IMR-90 (cell line): ENCODE measurements around the gene BACE1.

ENCODE experiments used
- BHLHE40 ChIP-seq: fragments of 150-350 bp; IDR thresholded peaks from 2 replicates; pipeline ENCODE4 v1.6.1; 2016; ENCODE audit warnings: mild to moderate bottlenecking, low read depth, low read length
- CEBPB ChIP-seq: IDR thresholded peaks from 2 replicates; pipeline ENCODE4 v1.6.1; 2012; ENCODE audit warnings: low read depth, low read length, improper control_type of control experiment
- FOS ChIP-seq: fragments of 150-350 bp; IDR thresholded peaks from 2 replicates; pipeline ENCODE4 v1.6.1; 2016; ENCODE audit warnings: low read depth, low read length
- MAFK ChIP-seq: IDR thresholded peaks from 2 replicates; pipeline ENCODE4 v1.6.1; 2012; ENCODE audit warnings: low read depth, low read length, improper control_type of control experiment
- MAZ ChIP-seq: IDR thresholded peaks from 2 replicates; pipeline ENCODE4 v1.6.1; 2012; ENCODE audit warnings: low read depth, mild to moderate bottlenecking, low read length, improper control_type of control experiment, moderate library complexity, borderline replicate concordance
- MXI1 ChIP-seq: IDR thresholded peaks from 2 replicates; pipeline ENCODE4 v1.6.1; 2012; ENCODE audit warnings: low read depth, mild to moderate bottlenecking, low read length, moderate library complexity, borderline replicate concordance
- POLR2A ChIP-seq: IDR thresholded peaks from 2 replicates; pipeline ENCODE4 v1.6.1; 2012; ENCODE audit warnings: mild to moderate bottlenecking, low read depth, low read length
- RAD21 ChIP-seq: IDR thresholded peaks from 2 replicates; pipeline ENCODE4 v1.6.1; 2012; ENCODE audit warnings: low read length, improper control_type of control experiment
- RCOR1 ChIP-seq: IDR thresholded peaks from 2 replicates; pipeline ENCODE4 v1.6.1; 2012; ENCODE audit warnings: mild to moderate bottlenecking, low read length, improper control_type of control experiment; ENCODE audit not compliant: insufficient replicate concordance
- RFX5 ChIP-seq: IDR thresholded peaks from 2 replicates; pipeline ENCODE4 v1.8.0; 2012; ENCODE audit warnings: low read depth, mild to moderate bottlenecking, low read length, moderate library complexity
- SMC3 ChIP-seq: fragments of 150-350 bp; IDR thresholded peaks from 2 replicates; pipeline ENCODE4 v1.6.1; 2016; ENCODE audit warnings: low read depth, mild to moderate bottlenecking, antibody characterized with exemption, low read length, moderate library complexity
- USF2 ChIP-seq: fragments of 150-350 bp; IDR thresholded peaks from 2 replicates; pipeline ENCODE4 v1.6.1; 2017; ENCODE audit warnings: mild to moderate bottlenecking, antibody characterized with exemption, low read length, low read depth
- TF ChIP-seq, protein P1 (sequence below): conservative IDR thresholded peaks from 2 replicates; pipeline ENCODE4 v1.5.1; 2012; ENCODE audit warnings: mild to moderate bottlenecking, low read depth, low read length, improper control_type of control experiment
- TF ChIP-seq, protein P2 (sequence below): fragments of 150-350 bp; IDR thresholded peaks from 2 replicates; pipeline ENCODE4 v1.6.1; 2016; ENCODE audit warnings: low read depth, mild to moderate bottlenecking, low read length, moderate library complexity, borderline replicate concordance

GRCh38 chr11:117354550-117354949 is 38.5 kb upstream of the BACE1 start:
- TF ChIP-seq RCOR1 = no peak
- TF ChIP-seq, protein P1, sequence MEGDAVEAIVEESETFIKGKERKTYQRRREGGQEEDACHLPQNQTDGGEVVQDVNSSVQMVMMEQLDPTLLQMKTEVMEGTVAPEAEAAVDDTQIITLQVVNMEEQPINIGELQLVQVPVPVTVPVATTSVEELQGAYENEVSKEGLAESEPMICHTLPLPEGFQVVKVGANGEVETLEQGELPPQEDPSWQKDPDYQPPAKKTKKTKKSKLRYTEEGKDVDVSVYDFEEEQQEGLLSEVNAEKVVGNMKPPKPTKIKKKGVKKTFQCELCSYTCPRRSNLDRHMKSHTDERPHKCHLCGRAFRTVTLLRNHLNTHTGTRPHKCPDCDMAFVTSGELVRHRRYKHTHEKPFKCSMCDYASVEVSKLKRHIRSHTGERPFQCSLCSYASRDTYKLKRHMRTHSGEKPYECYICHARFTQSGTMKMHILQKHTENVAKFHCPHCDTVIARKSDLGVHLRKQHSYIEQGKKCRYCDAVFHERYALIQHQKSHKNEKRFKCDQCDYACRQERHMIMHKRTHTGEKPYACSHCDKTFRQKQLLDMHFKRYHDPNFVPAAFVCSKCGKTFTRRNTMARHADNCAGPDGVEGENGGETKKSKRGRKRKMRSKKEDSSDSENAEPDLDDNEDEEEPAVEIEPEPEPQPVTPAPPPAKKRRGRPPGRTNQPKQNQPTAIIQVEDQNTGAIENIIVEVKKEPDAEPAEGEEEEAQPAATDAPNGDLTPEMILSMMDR = no peak
- no peak for TF ChIP-seq POLR2A
- TF ChIP-seq BHLHE40 = no peak
- no peak for TF ChIP-seq RAD21
- TF ChIP-seq FOS = no peak
- no peak for TF ChIP-seq RFX5
- no peak for TF ChIP-seq SMC3
- no peak for TF ChIP-seq MAZ
- TF ChIP-seq MAFK = no peak
- no peak for TF ChIP-seq CEBPB
- TF ChIP-seq, protein P2, sequence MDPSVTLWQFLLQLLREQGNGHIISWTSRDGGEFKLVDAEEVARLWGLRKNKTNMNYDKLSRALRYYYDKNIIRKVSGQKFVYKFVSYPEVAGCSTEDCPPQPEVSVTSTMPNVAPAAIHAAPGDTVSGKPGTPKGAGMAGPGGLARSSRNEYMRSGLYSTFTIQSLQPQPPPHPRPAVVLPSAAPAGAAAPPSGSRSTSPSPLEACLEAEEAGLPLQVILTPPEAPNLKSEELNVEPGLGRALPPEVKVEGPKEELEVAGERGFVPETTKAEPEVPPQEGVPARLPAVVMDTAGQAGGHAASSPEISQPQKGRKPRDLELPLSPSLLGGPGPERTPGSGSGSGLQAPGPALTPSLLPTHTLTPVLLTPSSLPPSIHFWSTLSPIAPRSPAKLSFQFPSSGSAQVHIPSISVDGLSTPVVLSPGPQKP = no peak
- TF ChIP-seq MXI1 = no peak
- no peak for TF ChIP-seq USF2
